Mesenchymal stem cell (in vitro differentiated cells and primary cell): Measurements from ENCODE around the gene PPP1R12C.

Source experiments
- DNase-seq: peaks from one replicate; pipeline ENCODE4 v3.0.0-alpha.2; 2013
- H2AFZ ChIP-seq: one replicate; pipeline ENCODE4 v1.6.1; 2013; ENCODE audit warnings: low read depth, mild to moderate bottlenecking, control low read depth, inconsistent platforms, low read length, moderate library complexity
- H2AK5ac ChIP-seq: 2 replicates; pipeline ENCODE4 v1.6.1; 2013; ENCODE audit warnings: low read length, moderate library complexity, mild to moderate bottlenecking, inconsistent platforms; ENCODE audit not compliant: severe bottlenecking
- H2BK120ac ChIP-seq: one replicate; pipeline ENCODE4 v1.6.1; 2013; ENCODE audit warnings: low read depth, mild to moderate bottlenecking, inconsistent platforms, low read length, moderate library complexity
- H2BK12ac ChIP-seq, 2 experiments: one replicate each; pipeline ENCODE4 v1.6.1; 2013; ENCODE audit warnings: inconsistent platforms in 2 of 2, low read length in 2 of 2, mild to moderate bottlenecking in 2 of 2, moderate library complexity in 2 of 2, control low read depth in 1 of 2
- H2BK15ac ChIP-seq: one replicate; pipeline ENCODE4 v1.6.1; 2013; ENCODE audit warnings: mild to moderate bottlenecking, low read depth, inconsistent platforms; ENCODE audit not compliant: poor library complexity, severe bottlenecking
- H2BK5ac ChIP-seq: 2 replicates; pipeline ENCODE4 v1.6.1; 2013; ENCODE audit warnings: low read depth, mild to moderate bottlenecking, low read length, control low read depth, inconsistent platforms; ENCODE audit not compliant: poor library complexity, severe bottlenecking
- H3K14ac ChIP-seq, 2 experiments: one replicate each; pipeline ENCODE4 v1.6.1; 2013; ENCODE audit warnings: inconsistent platforms in 2 of 2, low read length in 2 of 2, control low read depth in 1 of 2, mild to moderate bottlenecking in 1 of 2, moderate library complexity in 1 of 2
- H3K18ac ChIP-seq, 2 experiments: one replicate each; pipeline ENCODE4 v1.6.1; 2013; ENCODE audit warnings: inconsistent platforms in 2 of 2, low read length in 2 of 2, control low read depth in 1 of 2, low read depth in 1 of 2, mild to moderate bottlenecking in 1 of 2
- H3K23ac ChIP-seq, 2 experiments: one replicate each; pipeline ENCODE4 v1.6.1; 2013; ENCODE audit warnings: inconsistent platforms in 2 of 2, low read length in 2 of 2, mild to moderate bottlenecking in 2 of 2, moderate library complexity in 2 of 2, control low read depth in 1 of 2
- H3K27ac ChIP-seq: 2 replicates; pipeline ENCODE4 v1.5.1; 2013; ENCODE audit warnings: mild to moderate bottlenecking, moderate library complexity, low read length, control low read depth, inconsistent platforms; ENCODE audit not compliant: poor library complexity, severe bottlenecking
- H3K27me3 ChIP-seq, 2 experiments: 2 replicates each; pipeline versions ENCODE4 v1.6.1 to v1.7.0; 2013; ENCODE audit warnings: low read length in 2 of 2, mild to moderate bottlenecking in 2 of 2, moderate library complexity in 2 of 2, control low read depth in 1 of 2, inconsistent platforms in 1 of 2; ENCODE audit not compliant: control insufficient read depth in 1 of 2, insufficient read depth in 1 of 2
- H3K36me3 ChIP-seq, 2 experiments: 2 replicates each; pipeline versions ENCODE4 v1.6.1 to v1.7.0; 2013; ENCODE audit warnings: low read length in 2 of 2, control low read depth in 1 of 2, inconsistent platforms in 1 of 2, low read depth in 1 of 2, mild to moderate bottlenecking in 1 of 2; ENCODE audit not compliant: insufficient read depth in 2 of 2, control insufficient read depth in 1 of 2
- H3K4ac ChIP-seq, 2 experiments: one replicate each; pipeline ENCODE4 v1.6.1; 2013; ENCODE audit warnings: inconsistent platforms in 2 of 2, low read length in 2 of 2, mild to moderate bottlenecking in 2 of 2, moderate library complexity in 2 of 2, control low read depth in 1 of 2, low read depth in 1 of 2
- H3K4me1 ChIP-seq: 2 replicates; pipeline ENCODE4 v1.6.1; 2013; ENCODE audit warnings: low read depth, low read length, control low read depth; ENCODE audit not compliant: control insufficient read depth, insufficient read depth
- H3K4me2 ChIP-seq: 2 replicates; pipeline ENCODE4 v1.6.1; 2013; ENCODE audit warnings: low read length, mild to moderate bottlenecking, inconsistent platforms; ENCODE audit not compliant: poor library complexity, severe bottlenecking
- H3K4me3 ChIP-seq, 2 experiments: 2 replicates each; pipeline versions ENCODE4 v1.5.1 to v1.7.0; 2013; ENCODE audit warnings: low read length in 2 of 2, mild to moderate bottlenecking in 2 of 2, control low read depth in 1 of 2, low read depth in 1 of 2; ENCODE audit not compliant: insufficient read depth in 1 of 2
- H3K79me1 ChIP-seq: replicated peaks from 2 replicates; pipeline ENCODE4 v1.6.1; 2013; ENCODE audit warnings: mild to moderate bottlenecking, control low read depth, low read length, inconsistent platforms; ENCODE audit not compliant: poor library complexity, severe bottlenecking
- H3K9ac ChIP-seq: 2 replicates; pipeline ENCODE4 v1.7.0; 2013; ENCODE audit warnings: mild to moderate bottlenecking, low read length, moderate library complexity
- H3K9me3 ChIP-seq: 2 replicates; pipeline ENCODE4 v1.7.0; 2013; ENCODE audit warnings: mild to moderate bottlenecking, low read length; ENCODE audit not compliant: control insufficient read depth
- H4K8ac ChIP-seq: one replicate; pipeline ENCODE4 v1.6.1; 2013; ENCODE audit warnings: inconsistent platforms, mild to moderate bottlenecking, low read length, moderate library complexity
- H4K91ac ChIP-seq: one replicate; pipeline ENCODE4 v1.6.1; 2013; ENCODE audit warnings: mild to moderate bottlenecking, low read length, inconsistent platforms
- whole genome bisulfite sequencing: methylation state at CpG from one replicate; pipeline ENCODE4 v1.1.7; 2013; ENCODE audit warnings: mixed read lengths; 5-methylcytosine and 5-hydroxymethylcytosine counted together

Gene PPP1R12C

GRCh38 chr19:55131421-55131820, 14.0 kb upstream of the PPP1R12C start:
- no peak overlapping the region for H2AK5ac ChIP-seq
- no peak overlapping the region for H3K4ac ChIP-seq
- H3K27me3 ChIP-seq: peaks cover 20 to 52% of the 10 kb centered on the region in 2 experiments
- no peak overlapping the region for H3K9ac ChIP-seq
- H3K4me2 ChIP-seq: no peak overlapping the region
- H2BK120ac ChIP-seq: no peak overlapping the region
- H2BK15ac ChIP-seq: no peak overlapping the region
- H2BK5ac ChIP-seq: no peak overlapping the region
- H3K4me3 ChIP-seq: no peak overlapping the region
- no peak for DNase-seq
- no peak overlapping the region for H3K14ac ChIP-seq
- H3K27ac ChIP-seq: no peak overlapping the region
- H3K23ac ChIP-seq: no peak overlapping the region
- H2AFZ ChIP-seq: no peak overlapping the region
- no peaks in the 10 kb centered on the region for H3K79me1 ChIP-seq
- H2BK12ac ChIP-seq: no peak overlapping the region
- no peak overlapping the region for H4K8ac ChIP-seq
- H3K9me3 ChIP-seq: no peaks in the 10 kb centered on the region
- H3K18ac ChIP-seq: no peak overlapping the region
- H4K91ac ChIP-seq: no peak overlapping the region
- H3K36me3 ChIP-seq: no peaks in the 10 kb centered on the region
- 89% methylated on average over 13 of the region's 16 CpGs for WGBS
- H3K4me1 ChIP-seq: no peaks in the 10 kb centered on the region

- H2BK5ac ChIP-seq: no peak overlapping the region
- H3K9me3 ChIP-seq: no peaks in the 10 kb centered on the region
- no peak overlapping the region for H2BK120ac ChIP-seq
- no peak overlapping the region for H3K4ac ChIP-seq
- H3K4me1 ChIP-seq: peaks cover 32% of the 10 kb centered on the region
- H2BK15ac ChIP-seq: no peak overlapping the region
- no peak overlapping the region for H4K91ac ChIP-seq
- peaks cover 5 to 7% of the 10 kb centered on the region in 2 experiments for H3K27me3 ChIP-seq
- no peak overlapping the region for H3K18ac ChIP-seq
- no peak overlapping the region for H3K14ac ChIP-seq
- H3K9ac ChIP-seq: peak overlapping the region; percentile 92
- no peak overlapping the region for H2AK5ac ChIP-seq
- H3K79me1 ChIP-seq: peaks cover 3% of the 10 kb centered on the region
- DNase-seq: peak; percentile 23
- H3K4me2 ChIP-seq: no peak overlapping the region
- 94% methylated on average over 14 of the region's 14 CpGs for WGBS
- H3K36me3 ChIP-seq: peaks cover 0 to 10% of the 10 kb centered on the region in 2 experiments
- H3K27ac ChIP-seq: no peak overlapping the region
- H3K4me3 ChIP-seq: peak overlapping the region in 1 of 2 experiments; percentile 88
- no peak overlapping the region for H3K23ac ChIP-seq
- peak overlapping the region; percentile 76 for H2AFZ ChIP-seq
- peak overlapping the region; percentile 77 for H4K8ac ChIP-seq
- H2BK12ac ChIP-seq: no peak overlapping the region
Observed at GRCh38 chr19:55119053-55119452, 1.6 kb upstream of the PPP1R12C start.

- Histone ChIP-seq H3K4me3 (peak overlapping the region in 1 of 2 experiments; percentile 88), H2AK5ac (no peak overlapping the region), H3K79me1 (peaks cover 3% of the 10 kb centered on the region), H2AFZ (peak overlapping the region; percentile 76), H3K23ac (peak overlapping the region in 1 of 2 experiments; percentile 54), H2BK12ac (no peak overlapping the region), H2BK120ac (no peak overlapping the region), H3K9ac (peak overlapping the region; percentile 92), H3K27me3 (peaks cover 3 to 4% of the 10 kb centered on the region in 2 experiments), H4K8ac (peak overlapping the region; percentile 77), H2BK15ac (no peak overlapping the region), H3K27ac (no peak overlapping the region), H2BK5ac (no peak overlapping the region), H3K36me3 (peaks cover 0 to 13% of the 10 kb centered on the region in 2 experiments), H3K4ac (peak overlapping the region; percentile 7 to 49), H3K4me2 (peak overlapping the region; percentile 84), H3K14ac (no peak overlapping the region), H3K9me3 (no peaks in the 10 kb centered on the region), H3K4me1 (peaks cover 37% of the 10 kb centered on the region), H3K18ac (peak overlapping the region in 1 of 2 experiments; percentile 35), H4K91ac (peak overlapping the region; percentile 34)
- no peak for DNase-seq
- WGBS: 16% methylated on average over 21 of the region's 22 CpGs
Observed at GRCh38 chr19:55118401-55118991, 1.1 kb upstream of the PPP1R12C start.

GRCh38 chr19:55117663-55118391, 390 bp upstream of the PPP1R12C start:
- no peak overlapping the region for H2BK15ac ChIP-seq
- H3K9ac ChIP-seq: peak overlapping the region; percentile 92
- peak; percentile 99 for DNase-seq
- no peak overlapping the region for H3K4ac ChIP-seq
- H3K4me3 ChIP-seq: peak overlapping the region; percentile 73 to 88
- no peak overlapping the region for H2BK5ac ChIP-seq
- peaks cover 0 to 3% of the 10 kb centered on the region in 2 experiments for H3K27me3 ChIP-seq
- peak overlapping the region; percentile 76 for H2AFZ ChIP-seq
- H3K9me3 ChIP-seq: no peaks in the 10 kb centered on the region
- H3K4me1 ChIP-seq: peaks cover 44% of the 10 kb centered on the region
- H3K27ac ChIP-seq: peak overlapping the region; percentile 5
- H3K4me2 ChIP-seq: peak overlapping the region; percentile 84
- peaks cover 7% of the 10 kb centered on the region for H3K79me1 ChIP-seq
- H2BK12ac ChIP-seq: no peak overlapping the region
- WGBS: under 1% methylated on average over 43 of the region's 44 CpGs
- H2BK120ac ChIP-seq: no peak overlapping the region
- H3K18ac ChIP-seq: no peak overlapping the region
- H4K8ac ChIP-seq: no peak overlapping the region
- no peak overlapping the region for H3K14ac ChIP-seq
- H4K91ac ChIP-seq: no peak overlapping the region
- no peak overlapping the region for H2AK5ac ChIP-seq
- peaks cover 0 to 16% of the 10 kb centered on the region in 2 experiments for H3K36me3 ChIP-seq
- H3K23ac ChIP-seq: no peak overlapping the region
